Stimulated activated naive CD4-positive, alpha-beta T cell treated with Interleukin-2 at 50 U/mL for 16 hours (primary cell): ENCODE results near the gene UGT1A8.
"Not testable (repeated sequence)": the region's sequence is repeated elsewhere in the genome, so short reads cannot be mapped to it uniquely, and the experiment has no call there.

Source experiments
- DNase-seq: peaks from one replicate; lab custom pipeline; 2025; lab: John Stamatoyannopoulos, UW

UGT1A8 gene

DNA sequence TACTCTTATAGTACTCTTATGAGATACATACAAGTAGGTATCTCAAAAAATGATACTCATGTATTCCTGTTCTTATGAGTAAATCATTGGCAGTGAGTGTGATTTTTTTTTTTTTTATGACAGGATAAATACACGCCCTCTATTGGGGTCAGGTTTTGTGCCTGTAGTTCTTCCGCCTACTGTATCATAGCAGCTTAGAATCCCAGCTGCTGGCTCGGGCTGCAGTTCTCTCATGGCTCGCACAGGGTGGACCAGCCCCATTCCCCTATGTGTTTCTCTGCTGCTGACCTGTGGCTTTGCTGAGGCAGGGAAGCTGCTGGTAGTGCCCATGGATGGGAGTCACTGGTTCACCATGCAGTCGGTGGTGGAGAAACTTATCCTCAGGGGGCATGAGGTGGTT is at the start of gene UGT1A8:
TSS of gene UGT1A8 (plus strand) at position 158 of the 400 bp plus-strand sequence. CDS start at position 233, 75 bp downstream.
- not testable (repeated sequence) for DNase-seq

GRCh38 chr2:233571001-233571400 is 46.4 kb upstream of the UGT1A8 start:
- no peak for DNase-seq

GRCh38 chr2:233571462-233571861 is 46.0 kb upstream of the UGT1A8 start:
- no peak for DNase-seq

DNA sequence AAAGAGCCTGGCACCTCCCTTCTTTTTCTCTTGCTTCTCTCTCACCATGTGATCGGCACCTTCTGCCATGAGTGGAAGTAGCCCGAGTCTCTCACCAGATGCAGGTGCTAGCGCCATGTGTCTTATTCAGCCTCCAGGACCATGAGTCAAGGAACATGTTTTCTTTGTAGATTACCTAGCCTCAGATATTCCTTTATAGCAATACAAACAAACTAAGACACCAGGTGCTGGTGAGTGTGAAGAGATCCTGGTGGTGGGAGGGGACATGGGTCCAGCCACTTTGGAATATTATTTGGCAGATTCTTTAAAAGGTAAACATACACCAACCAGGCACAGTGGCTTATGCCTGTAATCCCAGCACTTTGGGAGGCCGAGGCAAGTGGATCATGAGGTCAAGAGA is 45.0 kb upstream of the UGT1A8 start:
- DNase-seq = no peak

DNA sequence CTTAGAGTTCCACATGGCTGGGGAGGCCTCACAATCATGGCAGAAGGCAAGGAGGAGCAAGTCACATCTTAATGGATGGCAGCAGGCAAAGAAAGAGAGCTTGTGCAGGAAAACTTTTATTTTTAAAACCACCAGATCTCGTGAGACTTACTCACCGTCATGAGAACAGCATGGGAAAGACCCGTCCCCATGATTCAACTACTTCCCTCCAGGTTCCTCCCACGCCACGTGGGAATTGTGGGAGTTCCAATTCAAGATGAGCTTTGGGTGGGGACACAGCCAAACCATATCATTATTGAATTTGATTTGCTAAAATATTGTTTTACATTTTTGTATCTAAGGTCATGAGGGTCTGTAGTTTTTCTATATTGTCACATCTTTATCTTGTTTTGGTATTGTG is 40.1 kb upstream of the UGT1A8 start:
- DNase-seq = not testable (repeated sequence)

- DNase-seq = not testable (repeated sequence)
These were observed 34.0 kb upstream of the UGT1A8 start for GRCh38 chr2:233583217-233583965.

DNA sequence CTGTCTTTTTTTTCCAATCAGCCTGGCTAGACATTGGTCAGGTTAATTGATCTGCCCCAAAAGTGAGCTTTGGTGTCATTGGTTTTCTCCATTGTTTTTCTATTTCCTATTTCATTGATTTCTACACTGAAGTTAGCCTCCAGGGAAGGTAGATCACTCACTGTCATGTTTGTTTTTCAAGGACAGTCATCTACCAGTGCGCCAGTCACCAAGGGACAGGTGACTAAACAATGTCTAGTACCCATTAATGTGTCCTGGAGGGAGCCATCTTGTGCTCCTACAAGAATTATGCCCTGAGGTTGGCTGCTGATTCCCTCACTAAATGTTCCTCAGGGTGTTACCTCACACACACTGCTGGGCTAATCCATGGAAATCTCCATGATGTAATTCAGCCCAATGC is 33.2 kb upstream of the UGT1A8 start:
- DNase-seq = no peak

DNA sequence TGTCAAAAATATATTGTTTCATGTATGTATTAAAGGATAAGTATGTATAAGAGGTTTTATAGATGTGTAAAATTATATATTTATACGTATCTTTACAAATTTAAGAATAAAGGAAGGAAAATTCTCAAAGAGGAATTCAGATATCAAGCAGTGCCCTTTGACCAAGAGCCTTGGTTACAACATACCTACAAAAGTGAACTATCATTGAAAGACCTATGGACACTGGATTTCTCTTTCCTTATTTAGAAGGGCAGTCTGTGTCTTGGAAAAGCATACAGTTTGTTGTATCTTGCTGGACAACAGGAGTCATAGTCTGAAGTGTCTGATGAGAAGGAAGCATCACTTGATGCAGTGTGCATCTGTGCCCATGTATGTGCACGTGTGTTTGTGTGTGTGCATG is 29.0 kb upstream of the UGT1A8 start:
- no peak for DNase-seq

DNA sequence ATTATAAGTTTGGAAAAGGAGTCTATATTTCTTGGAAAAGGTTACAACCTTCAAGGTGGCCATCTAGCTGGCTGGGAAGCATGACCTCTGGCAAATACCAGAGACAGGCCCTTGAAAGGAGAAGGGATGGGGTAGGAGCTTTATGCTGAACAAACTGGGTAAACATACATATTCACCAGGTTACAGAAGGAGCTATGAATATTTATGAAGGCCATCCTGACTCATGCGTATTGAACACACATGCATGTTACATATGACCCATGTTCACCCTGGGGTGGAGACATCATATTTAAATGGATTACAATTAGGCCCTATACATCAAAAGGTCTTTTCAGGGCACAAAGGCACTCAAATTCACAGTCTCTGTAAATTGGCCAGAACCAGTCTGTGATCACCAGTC is 24.7 kb upstream of the UGT1A8 start:
- DNase-seq = not testable (repeated sequence)

- no peak for DNase-seq
These were observed 24.2 kb upstream of the UGT1A8 start for GRCh38 chr2:233593201-233593600.

- DNase-seq = no peak
These were observed 19.9 kb upstream of the UGT1A8 start for GRCh38 chr2:233597522-233597921.

DNA sequence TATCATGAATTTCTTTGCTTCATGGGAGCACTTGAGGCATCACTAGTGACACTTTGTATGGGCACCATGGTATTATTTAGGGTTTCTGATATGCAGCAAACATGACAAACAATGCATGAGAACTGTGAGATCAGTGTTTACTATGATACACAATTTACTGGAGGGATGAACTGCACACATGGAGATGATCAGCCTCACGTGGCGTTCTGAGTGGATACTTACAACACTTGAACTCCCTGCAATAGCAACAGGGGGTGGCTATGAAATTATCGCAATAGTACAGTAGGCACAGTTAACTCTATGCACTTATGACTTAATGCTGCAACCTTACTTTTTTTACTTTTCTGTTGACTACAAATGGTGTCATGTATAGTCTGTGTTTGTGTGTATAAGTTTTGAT is 18.5 kb upstream of the UGT1A8 start:
- no peak for DNase-seq

DNA sequence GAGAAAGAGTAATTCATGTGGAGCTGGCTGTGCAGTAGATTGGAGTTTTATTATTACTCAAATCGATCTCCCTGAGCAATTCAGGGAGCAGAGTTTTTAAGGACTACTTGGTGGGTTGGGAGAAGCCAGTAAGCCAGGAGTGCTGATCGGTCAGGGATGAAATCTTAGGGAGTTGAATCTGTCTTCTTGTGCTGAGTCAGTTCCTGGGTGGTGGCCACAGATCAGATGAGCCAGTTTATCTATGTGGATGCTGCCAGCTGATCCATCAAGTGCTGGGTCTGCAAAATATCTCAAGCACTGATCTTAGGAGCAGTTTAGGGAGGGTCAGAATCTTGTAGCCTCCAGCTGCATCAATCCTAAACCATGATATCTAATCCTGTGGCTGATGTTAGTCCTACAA is 17.0 kb upstream of the UGT1A8 start:
- DNase-seq = no peak

DNA sequence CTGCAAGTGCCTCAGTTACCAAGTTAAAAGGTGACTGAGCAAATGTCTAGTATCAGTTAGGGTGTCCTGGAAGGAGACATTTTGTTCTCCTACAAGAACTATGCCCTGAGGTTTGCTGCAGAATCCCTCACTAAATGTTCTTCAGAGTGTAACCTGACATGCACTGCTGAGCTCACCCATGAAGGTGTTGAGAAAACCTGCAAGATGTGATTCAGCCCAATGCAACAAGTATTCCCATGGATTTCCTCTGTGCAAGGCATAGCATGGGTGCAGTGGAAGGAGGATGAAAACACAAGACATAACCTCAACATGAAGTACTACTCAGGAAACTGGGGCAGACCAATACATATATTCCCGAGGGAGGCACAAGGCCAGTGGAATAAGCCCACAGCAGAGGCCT is 15.4 kb upstream of the UGT1A8 start:
- no peak for DNase-seq

DNA sequence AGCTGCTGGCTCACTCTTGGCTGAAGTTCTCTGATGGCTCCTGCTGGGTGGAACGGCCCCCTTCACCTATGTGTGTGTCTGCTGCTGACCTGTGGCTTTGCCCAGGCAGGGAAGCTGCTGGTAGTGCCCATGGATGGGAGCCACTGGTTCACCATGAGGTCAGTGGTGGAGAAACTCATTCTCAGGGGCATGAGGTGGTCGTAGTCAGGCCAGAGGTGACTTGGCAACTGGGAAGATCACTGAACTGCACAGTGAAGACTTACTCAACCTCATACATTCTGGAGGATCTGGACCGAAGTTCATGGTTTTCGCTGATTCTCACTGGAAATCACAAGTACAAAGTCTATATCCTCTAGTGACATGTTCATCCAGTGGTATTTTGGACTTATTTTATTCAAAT is 13.9 kb upstream of the UGT1A8 start:
- DNase-seq = no peak

GRCh38 chr2:233604826-233605225 is 12.6 kb upstream of the UGT1A8 start:
- DNase-seq = no peak

- DNase-seq = no peak
These were observed 11.8 kb upstream of the UGT1A8 start for GRCh38 chr2:233605680-233606079.

DNA sequence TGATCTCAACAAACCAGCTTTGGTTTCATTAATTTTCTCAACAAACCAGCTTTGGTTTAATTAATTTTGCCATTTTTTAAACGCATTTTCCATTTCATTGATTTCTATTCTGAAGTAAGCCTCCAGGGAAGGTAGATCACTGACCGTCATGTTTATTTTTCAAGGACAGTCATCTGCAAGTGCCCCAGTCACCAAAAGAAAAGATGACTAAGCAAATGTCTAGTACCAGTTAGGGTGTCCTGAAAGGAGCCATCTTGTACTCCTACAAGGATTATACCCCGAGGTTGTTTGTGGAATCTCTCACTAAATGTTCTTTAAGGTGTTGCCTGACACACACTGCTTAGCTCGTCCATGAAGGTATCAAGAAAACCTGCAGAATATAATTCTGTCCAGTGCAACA is 6.1 kb upstream of the UGT1A8 start:
- no peak for DNase-seq

DNA sequence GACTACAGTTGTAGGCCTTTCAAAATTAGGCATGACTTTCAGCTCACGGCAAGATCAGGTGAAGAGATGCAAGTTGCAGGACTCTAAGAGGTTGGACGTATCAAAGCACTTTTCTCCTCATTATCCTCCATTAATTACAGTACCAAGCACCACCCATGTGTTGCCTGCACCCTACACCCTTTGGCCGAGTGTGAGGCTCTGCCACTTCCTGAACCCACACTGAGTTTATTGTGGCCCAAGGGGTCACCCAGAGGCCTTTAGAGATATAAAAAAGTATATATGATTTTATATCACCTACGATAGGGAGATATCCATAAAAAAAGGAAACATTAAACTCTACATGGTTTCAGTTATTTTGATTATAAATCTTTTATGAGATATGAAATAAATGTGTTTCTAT is 2.8 kb downstream of the UGT1A8 start:
- no peak for DNase-seq

- DNase-seq = not testable (repeated sequence)
These were observed 4.4 kb downstream of the UGT1A8 start for GRCh38 chr2:233621863-233622262.

GRCh38 chr2:233627331-233628025 is 10.0 kb downstream of the UGT1A8 start:
- no peak for DNase-seq

- not testable (repeated sequence) for DNase-seq
These were observed 18.9 kb downstream of the UGT1A8 start, which contains the start of gene UGT1A10 for GRCh38 chr2:233636306-233636705. UGT1A10 (plus strand) TSS chr2:233636448; CDS start chr2:233636523, 75 bp downstream.

GRCh38 chr2:233638836-233639235 is 21.4 kb downstream of the UGT1A8 start:
- DNase-seq = no peak
